ENCODE results near the gene PLA2G4C.

The PLA2G4C gene

GRCh38 chr19:48023011-48023410 lies 87.6 kb downstream of the PLA2G4C start:
- no peaks in the 10 kb centered on the region for H3K9me3 ChIP-seq (replicated peaks; ENCODE audit: insufficient read depth, low read length)
- H3K36me3 ChIP-seq (replicated peaks; ENCODE audit: insufficient read depth, low read length) = no peaks in the 10 kb centered on the region
- no peak overlapping the region for H2AFZ ChIP-seq (ENCODE audit: low read length)
- H3F3A ChIP-seq (ENCODE audit: insufficient read depth, low read length) = no peaks in the 10 kb centered on the region
- H3K27me3 ChIP-seq (replicated peaks; ENCODE audit: insufficient read depth, low read length) = peaks cover 84% of the 10 kb centered on the region
- TF ChIP-seq EZH2phosphoT487 (IDR thresholded peaks at IDR 0.05; ENCODE audit: low read length) = no peak
- no peak for TF ChIP-seq CTCF (IDR thresholded peaks at IDR 0.05; ENCODE audit: low read length)
- TF ChIP-seq EZH2 (optimal IDR thresholded peaks at IDR 0.05; ENCODE audit: low read depth, low read length) = no peak
- no peaks in the 10 kb centered on the region for H3K9me2 ChIP-seq (replicated peaks; ENCODE audit: insufficient read depth, low read length)
- DNase-seq = no peak
- no peak overlapping the region for H3K9ac ChIP-seq (ENCODE audit: low read length)
- H3K79me2 ChIP-seq (ENCODE audit: low read length) = no peaks in the 10 kb centered on the region
- no peak overlapping the region for H3K4me3 ChIP-seq (ENCODE audit: low read length)
- no peaks in the 10 kb centered on the region for H4K20me1 ChIP-seq (ENCODE audit: insufficient read depth, low read length)
- no peaks in the 10 kb centered on the region for H3K4me1 ChIP-seq (ENCODE audit: low read length)
- H3K4me2 ChIP-seq (ENCODE audit: low read depth, low read length) = no peak overlapping the region
- no peak overlapping the region for H3K27ac ChIP-seq (ENCODE audit: low read length)

DNA sequence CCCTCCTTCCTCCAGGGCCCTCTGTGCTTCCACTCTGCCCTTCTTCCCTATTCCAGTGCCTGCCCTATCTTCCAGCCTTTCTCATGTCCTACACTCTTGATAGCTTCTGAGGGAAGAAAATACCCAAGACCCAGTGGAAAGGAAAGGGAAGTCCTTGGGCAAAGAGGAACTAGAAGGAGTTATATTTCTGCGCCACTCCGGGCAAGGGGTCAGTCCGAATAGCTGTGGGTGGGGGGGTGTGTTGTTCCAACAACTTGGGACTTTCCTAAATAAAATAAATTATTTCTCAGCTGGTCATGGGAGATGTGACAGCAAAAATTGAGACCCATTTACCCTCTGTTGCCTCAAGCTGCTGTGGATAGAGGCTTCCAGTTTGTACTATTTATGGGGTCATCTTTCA lies 89.9 kb downstream of the PLA2G4C start:
- TF ChIP-seq EZH2phosphoT487 (IDR thresholded peaks at IDR 0.05; ENCODE audit: low read length) (no peak), CTCF (IDR thresholded peaks at IDR 0.05; ENCODE audit: low read length) (no peak), EZH2 (optimal IDR thresholded peaks at IDR 0.05; ENCODE audit: low read depth, low read length) (no peak)
- H3F3A ChIP-seq (ENCODE audit: insufficient read depth, low read length) = no peaks in the 10 kb centered on the region
- H3K79me2 ChIP-seq (ENCODE audit: low read length) = no peaks in the 10 kb centered on the region

DNA sequence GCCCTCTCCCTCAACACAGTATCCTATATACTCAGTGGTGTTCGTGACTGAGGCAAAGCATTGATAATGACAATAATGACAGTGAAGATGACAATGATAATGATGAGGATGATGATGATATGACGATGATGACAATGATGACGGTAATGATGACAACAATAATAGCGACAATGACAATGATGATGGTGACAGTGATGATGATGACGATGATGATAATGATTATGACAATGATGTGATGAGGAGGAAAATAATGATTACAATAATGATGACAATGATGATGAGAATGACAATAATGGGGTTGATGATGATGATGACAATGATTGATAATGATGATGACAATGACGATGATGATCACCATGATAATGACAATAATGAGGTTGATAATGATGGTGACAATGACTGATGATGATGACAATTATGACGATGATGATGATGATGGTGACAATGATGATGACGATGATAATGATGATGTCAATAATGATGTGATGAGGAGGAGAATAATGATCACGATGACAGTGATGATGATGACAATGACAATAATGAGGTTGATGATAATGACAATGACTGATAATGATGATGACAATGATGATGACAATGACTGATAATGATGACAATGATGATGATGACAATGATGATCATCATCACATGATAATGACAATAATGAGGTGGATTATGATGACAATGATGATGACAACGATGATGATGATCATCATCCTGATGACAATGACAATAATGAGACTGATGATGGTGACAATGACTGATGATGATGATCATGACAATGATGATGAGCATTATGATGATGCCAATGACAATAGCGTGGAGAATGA lies 99.5 kb downstream of the PLA2G4C start:
- Histone ChIP-seq H3K36me3 (replicated peaks; ENCODE audit: insufficient read depth, low read length) (no peaks in the 10 kb centered on the region), H4K20me1 (ENCODE audit: insufficient read depth, low read length) (no peaks in the 10 kb centered on the region), H2AFZ (ENCODE audit: low read length) (no peak overlapping the region), H3K27ac (ENCODE audit: low read length) (no peak overlapping the region), H3K79me2 (ENCODE audit: low read length) (no peaks in the 10 kb centered on the region), H3K27me3 (replicated peaks; ENCODE audit: insufficient read depth, low read length) (peaks cover 66% of the 10 kb centered on the region), H3K4me3 (ENCODE audit: low read length) (no peak overlapping the region), H3K9me2 (replicated peaks; ENCODE audit: insufficient read depth, low read length) (no peaks in the 10 kb centered on the region), H3K9ac (ENCODE audit: low read length) (no peak overlapping the region), H3K4me2 (ENCODE audit: low read depth, low read length) (no peak overlapping the region), H3K9me3 (replicated peaks; ENCODE audit: insufficient read depth, low read length) (no peaks in the 10 kb centered on the region), H3F3A (ENCODE audit: insufficient read depth, low read length) (no peaks in the 10 kb centered on the region), H3K4me1 (ENCODE audit: low read length) (no peaks in the 10 kb centered on the region)
- no peak for DNase-seq
- TF ChIP-seq CTCF (IDR thresholded peaks at IDR 0.05; ENCODE audit: low read length) = no peak

More for the DNA sequence above, 89.9 kb downstream of the PLA2G4C start:
- no peak overlapping the region for H2AFZ ChIP-seq (ENCODE audit: low read length)
- no peaks in the 10 kb centered on the region for H3K9me2 ChIP-seq (replicated peaks; ENCODE audit: insufficient read depth, low read length)
- H3K9ac ChIP-seq (ENCODE audit: low read length) = no peak overlapping the region
- H3K4me2 ChIP-seq (ENCODE audit: low read depth, low read length) = no peak overlapping the region
- H3K9me3 ChIP-seq (replicated peaks; ENCODE audit: insufficient read depth, low read length) = no peaks in the 10 kb centered on the region
- H3K4me3 ChIP-seq (ENCODE audit: low read length) = no peak overlapping the region
- no peak overlapping the region for H3K27ac ChIP-seq (ENCODE audit: low read length)
- no peaks in the 10 kb centered on the region for H4K20me1 ChIP-seq (ENCODE audit: insufficient read depth, low read length)
- DNase-seq = no peak
- no peaks in the 10 kb centered on the region for H3K4me1 ChIP-seq (ENCODE audit: low read length)
- peaks cover 84% of the 10 kb centered on the region for H3K27me3 ChIP-seq (replicated peaks; ENCODE audit: insufficient read depth, low read length)
- H3K36me3 ChIP-seq (replicated peaks; ENCODE audit: insufficient read depth, low read length) = no peaks in the 10 kb centered on the region

Measured in MM.1S (cell line).